Hepatocyte (in vitro differentiated cells): ENCODE results near the gene ACCSL. TPM values are rescaled to one million over a fixed set of nuclear protein-coding genes. Genes with fewer than 3 reads are reported as not detected.

Experiments
- DNase-seq: peaks from one replicate; pipeline ENCODE4 v3.0.0-alpha.2; 2016; ENCODE audit warnings: low spot score
- H2AFZ ChIP-seq: fragments of 200-600 bp; sonication (generic); 2 replicates; pipeline ENCODE4 v1.6.0; 2016; ENCODE audit warnings: antibody characterized with exemption, mild to moderate bottlenecking
- H3K27ac ChIP-seq: fragments of 200-600 bp; sonication (generic); 2 replicates; pipeline ENCODE4 v1.5.1; 2016; ENCODE audit warnings: mild to moderate bottlenecking
- H3K27me3 ChIP-seq: fragments of 200-600 bp; sonication (generic); 2 replicates; pipeline ENCODE4 v1.6.1; 2016
- H3K36me3 ChIP-seq: fragments of 200-600 bp; sonication (generic); replicated peaks from 2 replicates; pipeline ENCODE4 v1.5.1; 2016; ENCODE audit warnings: low read depth; ENCODE audit not compliant: insufficient read depth
- H3K4me1 ChIP-seq: fragments of 200-600 bp; sonication (generic); 2 replicates; pipeline ENCODE4 v1.5.1; 2016; ENCODE audit warnings: mild to moderate bottlenecking, moderate library complexity; ENCODE audit not compliant: insufficient read depth
- H3K4me2 ChIP-seq: fragments of 200-600 bp; sonication (generic); 2 replicates; pipeline ENCODE4 v1.6.0; 2016
- H3K4me3 ChIP-seq: fragments of 200-600 bp; sonication (generic); 2 replicates; pipeline ENCODE4 v1.5.1; 2016; ENCODE audit warnings: mild to moderate bottlenecking
- H3K79me2 ChIP-seq: fragments of 200-600 bp; sonication (generic); 2 replicates; pipeline ENCODE4 v1.6.0; 2017; ENCODE audit warnings: mild to moderate bottlenecking
- H3K9me2 ChIP-seq: fragments of 200-600 bp; sonication (generic); replicated peaks from 2 replicates; pipeline ENCODE4 v1.6.0; 2017; ENCODE audit warnings: mild to moderate bottlenecking; ENCODE audit not compliant: insufficient read depth
- H3K9me3 ChIP-seq: fragments of 200-600 bp; sonication (generic); 2 replicates; pipeline ENCODE4 v1.5.1; 2016; ENCODE audit warnings: low read depth, mild to moderate bottlenecking
- H4K20me1 ChIP-seq: fragments of 200-600 bp; sonication (generic); 2 replicates; pipeline ENCODE4 v1.6.0; 2016; ENCODE audit warnings: mild to moderate bottlenecking; ENCODE audit not compliant: insufficient read depth, poor library complexity, severe bottlenecking
- CTCF ChIP-seq: fragments of 200-600 bp; sonication (generic); IDR thresholded peaks from 2 replicates; pipeline ENCODE4 v1.5.1; 2016; ENCODE audit warnings: antibody characterized with exemption, mild to moderate bottlenecking; ENCODE audit not compliant: poor library complexity
- EZH2 ChIP-seq: fragments of 200-600 bp; sonication (generic); IDR thresholded peaks from 2 replicates; pipeline ENCODE4 v1.6.1; 2016; ENCODE audit warnings: antibody characterized with exemption, mild to moderate bottlenecking, borderline replicate concordance
- EZH2phosphoT487 ChIP-seq: fragments of 200-600 bp; sonication (generic); IDR thresholded peaks from one replicate; pipeline ENCODE4 v1.6.1; 2018; ENCODE audit warnings: antibody characterized with exemption, mild to moderate bottlenecking, low read depth, moderate library complexity; ENCODE audit not compliant: unreplicated experiment, severe bottlenecking
- WGBS: methylation state at CpG from one replicate; pipeline ENCODE4 v1.1.6; 2016; ENCODE audit warnings: low lambda C conversion rate; ENCODE audit errors: missing lambda C conversion rate; 5-methylcytosine and 5-hydroxymethylcytosine counted together
- polyA plus RNA-seq: library from polyadenylated mRNA; unstranded; fragments of >200 nt; fragmentation: Nextera tagmentation; extraction: Ambion mirVana; gene quantifications from 2 replicates; pipeline ENCODE4 v1.2.1, GENCODE V29; 2016
- total RNA-seq: library from RNA; depleted of rRNA; stranded (reverse); fragments of >200 nt; gene quantifications from 2 replicates; pipeline ENCODE4 v1.2.3, GENCODE V29; 2014

The ACCSL gene
- total and polyA plus RNA-seq, 2 experiments from 2014 or later, result not detected

GRCh38 chr11:44051171-44051570, 3.4 kb downstream of the ACCSL start:
- Histone ChIP-seq H4K20me1 (no peaks in the 10 kb centered on the region), H3K4me3 (no peak overlapping the region), H2AFZ (no peak overlapping the region), H3K36me3 (no peaks in the 10 kb centered on the region), H3K4me1 (no peaks in the 10 kb centered on the region), H3K27me3 (no peaks in the 10 kb centered on the region), H3K4me2 (no peak overlapping the region), H3K79me2 (no peaks in the 10 kb centered on the region), H3K9me3 (no peaks in the 10 kb centered on the region), H3K9me2 (no peaks in the 10 kb centered on the region), H3K27ac (no peak overlapping the region)
- 88% methylated on average over 4 of the region's 4 CpGs for WGBS
- no peak for TF ChIP-seq EZH2
- no peak for TF ChIP-seq EZH2phosphoT487
- no peak for TF ChIP-seq CTCF
- DNase-seq, result no peak

- no peaks in the 10 kb centered on the region for H3K36me3 ChIP-seq
- TF ChIP-seq EZH2 (no peak), EZH2phosphoT487 (no peak), CTCF (no peak)
- H3K9me3 ChIP-seq, result no peaks in the 10 kb centered on the region
- no peaks in the 10 kb centered on the region for H3K4me1 ChIP-seq
- 77% methylated on average over 6 of the region's 6 CpGs for WGBS
- H4K20me1 ChIP-seq, result no peaks in the 10 kb centered on the region
- no peak overlapping the region for H3K27ac ChIP-seq
- H3K27me3 ChIP-seq, result no peaks in the 10 kb centered on the region
- no peaks in the 10 kb centered on the region for H3K9me2 ChIP-seq
- H3K4me3 ChIP-seq, result no peak overlapping the region
- H2AFZ ChIP-seq, result no peak overlapping the region
- H3K4me2 ChIP-seq, result no peak overlapping the region
- no peak for DNase-seq
- no peaks in the 10 kb centered on the region for H3K79me2 ChIP-seq
These were observed 9.6 kb downstream of the ACCSL start for GRCh38 chr11:44057340-44057739.

- DNase-seq, result no peak
- WGBS, result 94% methylated on average over 6 of the region's 6 CpGs
These were observed 10.5 kb downstream of the ACCSL start for GRCh38 chr11:44058275-44058674.

More at GRCh38 chr11:44058275-44058674, 10.5 kb downstream of the ACCSL start:
- Histone ChIP-seq H3K4me2 (no peak overlapping the region), H3K4me1 (no peaks in the 10 kb centered on the region), H3K4me3 (no peak overlapping the region), H4K20me1 (no peaks in the 10 kb centered on the region), H2AFZ (no peak overlapping the region), H3K9me2 (no peaks in the 10 kb centered on the region), H3K79me2 (no peaks in the 10 kb centered on the region), H3K9me3 (no peaks in the 10 kb centered on the region), H3K27ac (no peak overlapping the region), H3K27me3 (no peaks in the 10 kb centered on the region), H3K36me3 (no peaks in the 10 kb centered on the region)
- TF ChIP-seq CTCF, result no peak
